Measurements from ENCODE around the gene GPR50.

Gene GPR50

GRCh38 chrX:151161690-151162089 is 14.7 kb upstream of the GPR50 start:
- TF ChIP-seq, protein P1, sequence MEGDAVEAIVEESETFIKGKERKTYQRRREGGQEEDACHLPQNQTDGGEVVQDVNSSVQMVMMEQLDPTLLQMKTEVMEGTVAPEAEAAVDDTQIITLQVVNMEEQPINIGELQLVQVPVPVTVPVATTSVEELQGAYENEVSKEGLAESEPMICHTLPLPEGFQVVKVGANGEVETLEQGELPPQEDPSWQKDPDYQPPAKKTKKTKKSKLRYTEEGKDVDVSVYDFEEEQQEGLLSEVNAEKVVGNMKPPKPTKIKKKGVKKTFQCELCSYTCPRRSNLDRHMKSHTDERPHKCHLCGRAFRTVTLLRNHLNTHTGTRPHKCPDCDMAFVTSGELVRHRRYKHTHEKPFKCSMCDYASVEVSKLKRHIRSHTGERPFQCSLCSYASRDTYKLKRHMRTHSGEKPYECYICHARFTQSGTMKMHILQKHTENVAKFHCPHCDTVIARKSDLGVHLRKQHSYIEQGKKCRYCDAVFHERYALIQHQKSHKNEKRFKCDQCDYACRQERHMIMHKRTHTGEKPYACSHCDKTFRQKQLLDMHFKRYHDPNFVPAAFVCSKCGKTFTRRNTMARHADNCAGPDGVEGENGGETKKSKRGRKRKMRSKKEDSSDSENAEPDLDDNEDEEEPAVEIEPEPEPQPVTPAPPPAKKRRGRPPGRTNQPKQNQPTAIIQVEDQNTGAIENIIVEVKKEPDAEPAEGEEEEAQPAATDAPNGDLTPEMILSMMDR (conservative IDR thresholded peaks at IDR 0.05; ENCODE audit: control insufficient read depth, insufficient read depth, low read depth, low read length), result no peak
- DNase-seq (ENCODE audit: low read depth), result no peak
- H3K4me3 ChIP-seq (ENCODE audit: control insufficient read depth, low read depth, low read length), result no peak overlapping the region

DNA sequence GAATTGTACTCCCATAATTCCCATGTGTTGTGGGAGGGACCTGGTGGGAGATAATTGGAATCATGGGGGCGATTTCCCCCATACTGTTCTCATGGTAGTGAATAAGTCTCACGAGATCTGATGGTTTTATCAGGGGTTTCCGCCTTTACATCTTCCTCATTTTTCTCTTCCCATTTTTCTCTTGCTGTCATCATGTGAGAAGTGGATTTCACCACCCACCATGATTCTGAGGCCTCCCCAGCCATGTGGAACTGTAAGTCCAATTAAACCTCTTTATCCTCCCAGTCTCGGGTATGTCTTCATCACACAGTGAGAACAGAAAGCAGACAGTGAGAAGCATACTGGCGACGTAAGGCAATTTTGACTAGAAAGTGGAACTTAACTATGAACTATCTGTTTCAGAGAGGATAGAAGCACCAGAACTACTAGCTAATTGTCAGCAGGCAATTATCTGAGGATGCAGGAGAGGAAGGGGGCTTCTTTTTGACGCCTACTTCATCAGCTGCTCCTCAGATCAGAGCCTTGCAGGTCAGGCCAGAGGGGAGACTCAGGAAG is 8.5 kb upstream of the GPR50 start:
- no peak overlapping the region for H3K4me3 ChIP-seq (ENCODE audit: control insufficient read depth, low read depth, low read length)
- TF ChIP-seq, protein P1 (conservative IDR thresholded peaks at IDR 0.05; ENCODE audit: control insufficient read depth, insufficient read depth, low read depth, low read length), result no peak
- DNase-seq (ENCODE audit: low read depth), result no peak

DNA sequence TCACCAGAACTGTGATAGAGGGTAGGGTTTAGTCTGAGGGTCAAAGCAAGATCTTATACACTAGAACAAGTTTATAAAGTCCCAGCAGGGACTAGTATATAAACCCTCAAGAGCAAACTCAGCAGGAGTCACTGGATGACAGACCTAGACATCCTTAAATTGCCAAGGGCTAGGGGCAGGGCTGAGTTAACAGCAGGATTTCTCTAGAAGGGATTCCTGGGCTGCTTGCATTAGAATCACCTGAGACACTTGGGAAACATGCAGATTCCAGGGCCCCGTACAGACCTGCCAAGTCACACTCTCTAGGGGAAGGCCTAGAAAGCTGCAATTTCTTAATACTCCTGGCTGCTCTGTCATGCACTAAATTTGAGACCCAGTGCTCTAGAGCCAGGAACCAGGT is 6.6 kb upstream of the GPR50 start:
- no peak for DNase-seq (ENCODE audit: low read depth)
- H3K4me3 ChIP-seq (ENCODE audit: control insufficient read depth, low read depth, low read length), result no peak overlapping the region
- TF ChIP-seq, protein P1 (conservative IDR thresholded peaks at IDR 0.05; ENCODE audit: control insufficient read depth, insufficient read depth, low read depth, low read length), result no peak

GRCh38 chrX:151174581-151175282 is 1.7 kb upstream of the GPR50 start:
- TF ChIP-seq, protein P1 (conservative IDR thresholded peaks at IDR 0.05; ENCODE audit: control insufficient read depth, insufficient read depth, low read depth, low read length), result no peak
- DNase-seq (ENCODE audit: low read depth), result no peak
- no peak overlapping the region for H3K4me3 ChIP-seq (ENCODE audit: control insufficient read depth, low read depth, low read length)

GRCh38 chrX:151175283-151176062 is 911 bp upstream of the GPR50 start:
- TF ChIP-seq, protein P1 (conservative IDR thresholded peaks at IDR 0.05; ENCODE audit: control insufficient read depth, insufficient read depth, low read depth, low read length), result no peak
- DNase-seq (ENCODE audit: low read depth), result no peak
- H3K4me3 ChIP-seq (ENCODE audit: control insufficient read depth, low read depth, low read length), result no peak overlapping the region

- TF ChIP-seq, protein P1 (conservative IDR thresholded peaks at IDR 0.05; ENCODE audit: control insufficient read depth, insufficient read depth, low read depth, low read length), result no peak
- DNase-seq (ENCODE audit: low read depth), result no peak
- H3K4me3 ChIP-seq (ENCODE audit: control insufficient read depth, low read depth, low read length), result no peak overlapping the region
These were observed 1.0 kb downstream of the GPR50 start for GRCh38 chrX:151177141-151178027.

Data from fibroblast of mammary gland (primary cell).